Activated B cell treated with CpG ODN at 0.5 μM for 24 hours (primary cell): ENCODE data around the gene LRRC56. TPM values are rescaled to one million over a fixed set of nuclear protein-coding genes. Genes with fewer than 3 reads are reported as not detected.

Source experiments
- ATAC-seq: fragments of 200-7000 bp; cut with Tn5 transposase; one replicate; pipeline ENCODE4 v1.10.0; 2021; ENCODE audit warnings: low read depth, mild to moderate bottlenecking, moderate library complexity
- CTCF ChIA-PET: fragments of 350-600 bp; sonication (Branson Sonifier 250); formaldehyde crosslinking; loops from one replicate; lab custom pipeline; 2021; ENCODE audit warnings: antibody characterized with exemption; lab: Charles Lee
- POLR2A ChIA-PET: fragments of 350-600 bp; sonication (Branson Sonifier 250); formaldehyde crosslinking; loops from one replicate; lab custom pipeline; 2021; ENCODE audit warnings: antibody characterized with exemption; lab: Charles Lee
- DNase-seq: peaks from one replicate; pipeline ENCODE4 v3.0.0; 2022
- H3K27ac Mint-ChIP-seq: one replicate; pipeline ENCODE4 v1.8.0; 2020; ENCODE audit warnings: mixed read lengths
- H3K27me3 Mint-ChIP-seq: one replicate; pipeline ENCODE4 v1.8.0; 2021; ENCODE audit warnings: mixed read lengths
- H3K36me3 Mint-ChIP-seq: one replicate; pipeline ENCODE4 v1.8.0; 2021; ENCODE audit warnings: low read depth, mixed read lengths
- H3K4me1 Mint-ChIP-seq: one replicate; pipeline ENCODE4 v1.8.0; 2021; ENCODE audit warnings: mixed read lengths
- H3K4me3 Mint-ChIP-seq: one replicate; pipeline ENCODE4 v1.8.0; 2020; ENCODE audit warnings: mild to moderate bottlenecking, mixed read lengths
- H3K9me3 Mint-ChIP-seq: one replicate; pipeline ENCODE4 v1.8.0; 2020; ENCODE audit warnings: mixed read lengths
- intact Hi-C: fragments of 100-400 bp; cut with micrococcal nuclease; formaldehyde crosslinking; loops from one replicate; pipeline ENCODE4 v1.15.1; 2024
- total RNA-seq: library from RNA; stranded (reverse); gene quantifications from 2 replicates; pipeline ENCODE4 v1.2.3, GENCODE V29; 2022
- TF ChIP-seq, protein P1 (sequence below): fragments of 200-600 bp; IDR thresholded peaks from one replicate; pipeline ENCODE4 v1.8.0; 2022; ENCODE audit warnings: antibody characterized with exemption, mild to moderate bottlenecking

Gene LRRC56
- total RNA-seq, 1 donor from 2014 or later, result 7.9 TPM

DNA sequence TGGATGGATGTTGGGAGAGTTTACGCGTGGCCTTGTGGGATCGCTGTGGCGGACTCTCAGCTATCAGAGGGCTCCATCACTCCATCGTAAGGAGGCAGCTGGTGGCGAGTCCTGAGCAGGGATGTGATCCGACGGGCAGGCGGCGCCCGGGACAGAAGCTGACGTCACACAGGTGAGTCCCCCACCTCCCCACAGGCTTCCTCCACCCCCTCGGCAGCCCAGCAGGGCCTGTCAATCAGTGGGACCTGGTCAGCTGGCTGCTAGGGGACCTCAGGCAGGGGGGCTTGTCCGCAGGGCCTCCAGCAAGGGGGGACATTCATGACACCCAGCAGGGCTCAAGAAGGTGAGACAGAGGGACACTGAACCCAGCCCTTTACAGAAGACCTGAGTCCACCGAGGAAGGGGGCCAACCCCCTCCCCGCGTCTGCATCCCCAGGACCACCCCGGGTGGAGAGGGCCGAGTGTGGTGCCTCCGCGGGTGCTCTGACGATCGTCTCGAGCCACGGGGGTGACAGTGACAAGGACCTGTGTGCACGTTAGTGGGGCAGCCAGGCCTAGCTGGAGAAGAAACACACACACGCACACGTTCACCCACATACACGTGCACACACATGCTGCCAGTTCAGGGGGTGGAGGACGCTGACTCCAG lies 9.0 kb upstream of the LRRC56 start:
- Mint-ChIP-seq H3K27ac (no peak overlapping the region), H3K9me3 (no peaks in the 10 kb centered on the region), H3K4me3 (no peak overlapping the region), H3K27me3 (no peaks in the 10 kb centered on the region), H3K36me3 (peaks cover 17% of the 10 kb centered on the region), H3K4me1 (no peaks in the 10 kb centered on the region)
- intact Hi-C loops, result no loop called here
- ChIA-PET CTCF (no interaction called here), POLR2A (interaction anchor here (0.7 kb wide), 1 partner anchor 11 kb away, joined by 8 read pairs; no protein-coding TSS in a partner anchor)
- no peak for ATAC-seq
- TF ChIP-seq, protein P1, sequence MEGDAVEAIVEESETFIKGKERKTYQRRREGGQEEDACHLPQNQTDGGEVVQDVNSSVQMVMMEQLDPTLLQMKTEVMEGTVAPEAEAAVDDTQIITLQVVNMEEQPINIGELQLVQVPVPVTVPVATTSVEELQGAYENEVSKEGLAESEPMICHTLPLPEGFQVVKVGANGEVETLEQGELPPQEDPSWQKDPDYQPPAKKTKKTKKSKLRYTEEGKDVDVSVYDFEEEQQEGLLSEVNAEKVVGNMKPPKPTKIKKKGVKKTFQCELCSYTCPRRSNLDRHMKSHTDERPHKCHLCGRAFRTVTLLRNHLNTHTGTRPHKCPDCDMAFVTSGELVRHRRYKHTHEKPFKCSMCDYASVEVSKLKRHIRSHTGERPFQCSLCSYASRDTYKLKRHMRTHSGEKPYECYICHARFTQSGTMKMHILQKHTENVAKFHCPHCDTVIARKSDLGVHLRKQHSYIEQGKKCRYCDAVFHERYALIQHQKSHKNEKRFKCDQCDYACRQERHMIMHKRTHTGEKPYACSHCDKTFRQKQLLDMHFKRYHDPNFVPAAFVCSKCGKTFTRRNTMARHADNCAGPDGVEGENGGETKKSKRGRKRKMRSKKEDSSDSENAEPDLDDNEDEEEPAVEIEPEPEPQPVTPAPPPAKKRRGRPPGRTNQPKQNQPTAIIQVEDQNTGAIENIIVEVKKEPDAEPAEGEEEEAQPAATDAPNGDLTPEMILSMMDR, result no peak
- DNase-seq, result no peak

DNA sequence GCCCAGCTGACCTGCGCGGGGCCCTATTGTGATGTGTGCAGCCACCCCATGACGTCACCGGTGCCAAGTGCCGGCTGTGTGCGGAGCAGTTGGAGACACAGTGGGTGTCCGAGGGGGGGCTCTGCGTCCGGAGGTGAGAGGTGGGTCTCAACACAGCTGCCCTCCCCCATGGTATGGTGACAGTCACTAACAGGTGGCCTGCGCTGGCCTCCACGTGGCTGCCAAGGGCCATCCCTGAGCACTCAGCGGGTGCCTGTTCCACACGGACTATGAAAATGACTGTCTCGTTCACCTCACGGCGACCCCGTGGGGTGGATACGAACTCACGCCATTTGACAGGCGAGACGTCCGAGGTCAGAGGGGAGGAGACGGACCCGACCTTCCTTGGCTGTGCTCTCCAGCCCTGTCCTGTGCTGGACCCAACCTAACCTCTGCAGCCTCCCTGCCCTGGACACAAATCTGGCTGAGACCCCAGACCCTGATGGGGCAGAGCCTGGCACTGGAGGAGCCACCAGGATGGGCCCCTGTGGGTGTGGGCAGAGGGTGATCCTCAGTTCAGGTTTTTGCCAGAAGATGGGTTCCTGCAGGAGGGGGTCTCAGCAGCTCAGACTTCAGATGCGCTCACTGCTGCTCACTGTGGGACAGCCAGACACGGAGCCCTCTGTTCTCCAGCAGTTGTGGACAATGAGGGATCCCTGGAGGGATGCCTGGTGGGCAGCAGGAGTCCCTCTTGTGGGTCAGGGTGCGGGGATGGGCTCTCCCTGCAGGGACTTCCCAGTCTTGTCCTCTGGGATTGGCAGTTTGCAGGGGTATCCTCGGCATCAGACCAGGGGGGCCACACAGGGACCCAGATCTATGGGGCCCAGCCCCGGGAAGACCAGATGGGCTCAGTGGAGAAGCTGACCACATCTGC lies 8.3 kb upstream of the LRRC56 start:
- H3K4me3 Mint-ChIP-seq, result no peak overlapping the region
- ATAC-seq, result no peak
- intact Hi-C loops, result no loop called here
- H3K4me1 Mint-ChIP-seq, result peaks cover 4% of the 10 kb centered on the region
- peaks cover 21% of the 10 kb centered on the region for H3K36me3 Mint-ChIP-seq
- H3K9me3 Mint-ChIP-seq, result no peaks in the 10 kb centered on the region
- H3K27me3 Mint-ChIP-seq, result no peaks in the 10 kb centered on the region
- H3K27ac Mint-ChIP-seq, result no peak overlapping the region
- ChIA-PET POLR2A (no interaction called here), CTCF (no interaction called here)
- TF ChIP-seq, protein P1, result no peak
- DNase-seq, result no peak

GRCh38 chr11:529728-530411 lies 7.5 kb upstream of the LRRC56 start:
- H3K4me3 Mint-ChIP-seq, result no peak overlapping the region
- intact Hi-C loops, result loop anchor here (10.0 kb wide), 1 partner anchor 385 kb away; the partner anchor contains the start of gene CHID1
- H3K4me1 Mint-ChIP-seq, result peaks cover 4% of the 10 kb centered on the region
- no peaks in the 10 kb centered on the region for H3K9me3 Mint-ChIP-seq
- H3K27me3 Mint-ChIP-seq, result no peaks in the 10 kb centered on the region
- ChIA-PET POLR2A (no interaction called here), CTCF (no interaction called here)
- TF ChIP-seq, protein P1, result no peak
- ATAC-seq (no peak), DNase-seq (no peak)
- no peak overlapping the region for H3K27ac Mint-ChIP-seq
- H3K36me3 Mint-ChIP-seq, result peaks cover 21% of the 10 kb centered on the region

- H3K36me3 Mint-ChIP-seq, result peaks cover 22% of the 10 kb centered on the region
- intact Hi-C loops, result loop anchor here (10.0 kb wide), 1 partner anchor 384 kb away; the partner anchor contains the start of gene CHID1
- TF ChIP-seq, protein P1, result no peak
- no peak overlapping the region for H3K27ac Mint-ChIP-seq
- ChIA-PET CTCF (no interaction called here), POLR2A (interaction anchor here (0.6 to 1.0 kb wide), 2 partner anchors 25 to 166 kb away, joined by 3 to 4 read pairs; partner anchors contain the start of gene RNH1)
- no peak for ATAC-seq
- H3K27me3 Mint-ChIP-seq, result no peaks in the 10 kb centered on the region
- no peaks in the 10 kb centered on the region for H3K9me3 Mint-ChIP-seq
- H3K4me3 Mint-ChIP-seq, result no peak overlapping the region
- DNase-seq, result no peak
- peaks cover 5% of the 10 kb centered on the region for H3K4me1 Mint-ChIP-seq
These were observed 6.1 kb upstream of the LRRC56 start for GRCh38 chr11:530960-531831.
